ENCODE data around the gene FAM9B.
"Not testable (repeated sequence)": the region's sequence is repeated elsewhere in the genome, so short reads cannot be mapped to it uniquely, and the experiment has no call there.

Gene FAM9B

GRCh38 chrX:9033989-9034388, at the start of gene FAM9B:
FAM9B (minus strand) TSS chrX:9034127; CDS start chrX:9032986, 1,141 bp downstream.
- no peak for DNase-seq (ENCODE audit: low read depth in 2 of 2)

- DNase-seq (ENCODE audit: low read depth in 2 of 2) = no peak
These were observed 47.3 kb upstream of the FAM9B start for GRCh38 chrX:9081271-9081670.

- DNase-seq (ENCODE audit: low read depth in 2 of 2) = no peak
These were observed 40.4 kb upstream of the FAM9B start for GRCh38 chrX:9074326-9074725.

GRCh38 chrX:9072281-9072680, 38.4 kb upstream of the FAM9B start:
- no peak for DNase-seq (ENCODE audit: low read depth in 2 of 2)

- DNase-seq (ENCODE audit: low read depth in 2 of 2) = no peak
These were observed 37.2 kb upstream of the FAM9B start for GRCh38 chrX:9071031-9071650.

- DNase-seq (ENCODE audit: low read depth in 2 of 2) = no peak
These were observed 35.6 kb upstream of the FAM9B start for GRCh38 chrX:9069573-9069972.

- DNase-seq (ENCODE audit: low read depth in 2 of 2) = no peak
These were observed 30.8 kb upstream of the FAM9B start for GRCh38 chrX:9064694-9065093.

- no peak for DNase-seq (ENCODE audit: low read depth in 2 of 2)
These were observed 28.7 kb upstream of the FAM9B start for GRCh38 chrX:9062641-9063040.

GRCh38 chrX:9055354-9055753, 21.4 kb upstream of the FAM9B start:
- no peak for DNase-seq (ENCODE audit: low read depth in 2 of 2)

- DNase-seq (ENCODE audit: low read depth in 2 of 2) = no peak
These were observed 18.2 kb upstream of the FAM9B start for GRCh38 chrX:9052081-9052480.

- DNase-seq (ENCODE audit: low read depth in 2 of 2) = no peak
These were observed 16.4 kb upstream of the FAM9B start for GRCh38 chrX:9050331-9050730.

GRCh38 chrX:9048801-9049200, 14.9 kb upstream of the FAM9B start:
- no peak for DNase-seq (ENCODE audit: low read depth in 2 of 2)

GRCh38 chrX:9038244-9038643, 4.3 kb upstream of the FAM9B start:
- no peak for DNase-seq (ENCODE audit: low read depth in 2 of 2)

- no peak for DNase-seq (ENCODE audit: low read depth in 2 of 2)
These were observed 3.4 kb upstream of the FAM9B start for GRCh38 chrX:9037296-9037695.

GRCh38 chrX:9033586-9033985, 341 bp downstream of the FAM9B start:
- no peak for DNase-seq (ENCODE audit: low read depth in 2 of 2)

GRCh38 chrX:9033179-9033578, 748 bp downstream of the FAM9B start:
- no peak for DNase-seq (ENCODE audit: low read depth in 2 of 2)

GRCh38 chrX:9023293-9023692, 10.6 kb downstream of the FAM9B start:
- DNase-seq (ENCODE audit: low read depth in 2 of 2) = no peak

- no peak for DNase-seq (ENCODE audit: low read depth in 2 of 2)
These were observed 14.8 kb downstream of the FAM9B start for GRCh38 chrX:9019151-9019550.

GRCh38 chrX:9018332-9018731, 15.6 kb downstream of the FAM9B start:
- DNase-seq (ENCODE audit: low read depth in 2 of 2) = not testable (repeated sequence)

GRCh38 chrX:9003041-9003440, 30.9 kb downstream of the FAM9B start:
- DNase-seq (ENCODE audit: low read depth in 2 of 2) = no peak

GRCh38 chrX:8988446-8988845, 45.5 kb downstream of the FAM9B start:
- DNase-seq (ENCODE audit: low read depth in 2 of 2) = peak in 1 of 2 donors; percentile 6

- DNase-seq (ENCODE audit: low read depth in 2 of 2) = no peak
These were observed 46.2 kb downstream of the FAM9B start for GRCh38 chrX:8987672-8988250.

GRCh38 chrX:8984231-8984630, 49.7 kb downstream of the FAM9B start:
- DNase-seq (ENCODE audit: low read depth in 2 of 2) = no peak

- peak in 1 of 2 donors; percentile 2 for DNase-seq (ENCODE audit: low read depth in 2 of 2)
These were observed 52.2 kb downstream of the FAM9B start for GRCh38 chrX:8981723-8982122.

Measured in stimulated activated CD4-positive, alpha-beta T cell treated with anti-CD3 and anti-CD28 coated beads, Interleukin-4, amount 100 ng/mL, for 48 hours (primary cell).